ENCODE measurements around the gene TRIO.

The TRIO gene

DNA sequence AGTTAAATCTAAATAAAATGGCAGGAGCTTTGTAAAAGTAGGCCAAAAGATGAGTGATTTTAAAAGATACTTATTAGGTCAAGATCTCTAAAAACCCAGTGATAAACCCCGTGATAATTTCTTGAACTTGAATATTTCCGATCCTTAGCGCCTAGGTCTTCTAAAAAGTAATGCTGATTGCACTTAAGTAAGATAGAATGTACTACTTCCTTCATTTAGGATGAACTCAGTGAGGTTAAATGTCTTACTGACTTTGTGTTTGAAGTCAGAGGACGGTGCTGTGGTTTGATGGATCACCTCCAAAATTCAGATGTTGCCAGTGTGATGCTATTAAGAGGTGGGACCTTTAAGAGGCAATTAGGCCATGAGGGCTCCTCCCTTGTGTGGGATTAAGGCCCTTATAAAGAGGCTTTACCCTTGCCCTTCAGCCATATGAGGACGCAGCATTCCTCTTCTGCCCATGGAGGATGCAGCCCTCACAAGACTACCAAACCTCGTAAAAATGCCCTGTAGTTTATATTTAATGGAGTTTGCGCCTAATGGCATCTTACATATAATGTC is 130.1 kb downstream of the TRIO start:
- no peak for DNase-seq

DNA sequence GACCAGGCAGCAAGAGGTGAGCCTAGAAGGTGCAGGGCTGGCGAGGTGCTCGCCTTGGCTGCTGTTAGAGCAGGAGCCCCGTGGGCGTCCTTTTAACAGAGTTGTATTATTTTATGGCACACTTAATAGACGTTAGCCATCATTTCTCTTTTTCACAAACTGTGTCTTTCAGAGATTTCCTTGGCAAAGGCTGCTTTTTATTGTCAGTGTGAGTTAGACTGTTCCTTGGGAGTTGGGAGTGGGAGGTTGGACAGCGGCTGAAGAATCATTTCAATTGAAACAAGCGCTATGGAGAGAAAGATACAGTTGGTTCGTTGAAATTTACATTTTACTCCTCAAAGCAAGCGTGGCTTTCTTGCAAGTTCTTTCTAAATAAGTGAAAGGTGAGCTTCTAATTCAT is 133.2 kb downstream of the TRIO start:
- DNase-seq, result no peak

GRCh38 chr5:14277385-14278320 is 134.5 kb downstream of the TRIO start:
- DNase-seq, result no peak

GRCh38 chr5:14280294-14280854 is 137.2 kb downstream of the TRIO start:
- no peak for DNase-seq

- DNase-seq, result no peak
These were observed 138.6 kb downstream of the TRIO start for GRCh38 chr5:14281746-14282181.

DNA sequence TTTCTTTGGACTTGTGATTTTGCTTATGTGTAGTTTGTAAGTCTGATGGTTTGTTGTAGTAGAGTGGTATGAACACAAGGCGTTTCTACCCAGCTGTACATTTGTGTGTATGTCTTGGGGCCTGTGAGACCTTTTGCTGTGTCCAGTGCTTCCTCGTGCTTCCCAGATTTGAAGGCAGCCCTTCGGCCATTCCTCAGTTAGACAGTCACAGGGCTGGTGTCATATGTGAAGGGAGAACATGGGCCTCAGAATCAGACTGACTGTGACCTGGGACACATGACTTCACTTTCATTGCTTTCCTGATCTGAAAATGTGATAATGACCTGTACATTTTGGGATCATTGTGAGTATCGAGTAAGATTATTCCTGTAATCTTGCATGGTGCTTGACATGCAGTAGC is 140.0 kb downstream of the TRIO start:
- DNase-seq, result no peak

GRCh38 chr5:14284392-14285148 is 141.4 kb downstream of the TRIO start:
- no peak for DNase-seq

DNA sequence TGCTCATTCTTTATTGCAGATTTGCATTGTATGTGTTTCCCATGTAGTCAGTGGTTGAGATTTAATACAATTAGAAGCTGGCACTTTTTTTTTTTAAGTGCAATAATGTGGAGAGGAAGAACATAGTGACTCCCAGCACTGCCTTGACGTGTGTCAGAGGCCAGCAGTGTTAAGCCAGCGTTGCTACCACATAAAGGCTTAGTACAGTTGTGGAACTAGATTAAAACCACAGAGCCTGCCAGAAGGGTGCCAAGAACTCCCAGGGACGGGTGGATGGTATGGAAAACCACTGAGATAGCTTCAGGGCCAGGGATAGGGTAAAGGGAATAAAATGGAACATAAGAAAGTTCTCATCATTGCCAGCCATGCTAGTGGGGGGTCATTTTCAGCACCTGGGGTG is 142.9 kb downstream of the TRIO start:
- DNase-seq, result no peak

DNA sequence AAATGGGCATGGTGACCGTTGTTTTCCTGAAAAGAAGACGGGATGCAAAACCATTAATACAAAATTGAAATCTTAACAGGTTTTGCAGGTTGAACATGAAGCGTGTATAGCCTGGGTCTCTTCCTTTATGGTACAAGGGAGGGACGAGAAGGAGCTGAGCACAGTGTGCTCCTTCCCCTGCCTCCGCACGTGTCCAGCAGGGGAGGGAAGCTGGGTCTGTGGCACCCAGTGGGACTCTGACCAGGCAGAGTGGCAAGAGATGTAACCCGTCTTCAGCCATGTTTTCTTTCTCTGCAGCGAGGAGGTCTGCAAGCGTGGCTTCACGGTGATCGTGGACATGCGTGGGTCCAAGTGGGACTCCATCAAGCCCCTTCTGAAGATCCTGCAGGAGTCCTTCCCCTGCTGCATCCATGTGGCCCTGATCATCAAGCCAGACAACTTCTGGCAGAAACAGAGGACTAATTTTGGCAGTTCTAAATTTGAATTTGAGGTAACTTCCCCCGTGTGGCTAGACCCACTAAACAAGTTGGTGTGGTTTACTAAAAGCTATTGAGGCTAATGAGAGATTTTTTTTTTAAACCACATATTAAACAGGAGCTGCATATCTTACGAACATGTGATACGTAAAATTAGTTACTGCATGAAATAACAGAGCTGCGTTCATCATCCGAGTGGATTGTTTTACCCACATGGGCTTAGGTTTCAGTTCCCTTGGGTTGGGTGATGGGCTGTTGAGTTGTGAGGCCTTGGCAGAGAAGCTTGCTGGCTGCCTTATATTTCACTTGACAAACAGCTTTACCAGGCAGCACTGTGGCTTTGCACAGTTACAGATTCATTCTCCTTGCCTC is 143.7 kb downstream of the TRIO start:
- no peak for DNase-seq

DNA sequence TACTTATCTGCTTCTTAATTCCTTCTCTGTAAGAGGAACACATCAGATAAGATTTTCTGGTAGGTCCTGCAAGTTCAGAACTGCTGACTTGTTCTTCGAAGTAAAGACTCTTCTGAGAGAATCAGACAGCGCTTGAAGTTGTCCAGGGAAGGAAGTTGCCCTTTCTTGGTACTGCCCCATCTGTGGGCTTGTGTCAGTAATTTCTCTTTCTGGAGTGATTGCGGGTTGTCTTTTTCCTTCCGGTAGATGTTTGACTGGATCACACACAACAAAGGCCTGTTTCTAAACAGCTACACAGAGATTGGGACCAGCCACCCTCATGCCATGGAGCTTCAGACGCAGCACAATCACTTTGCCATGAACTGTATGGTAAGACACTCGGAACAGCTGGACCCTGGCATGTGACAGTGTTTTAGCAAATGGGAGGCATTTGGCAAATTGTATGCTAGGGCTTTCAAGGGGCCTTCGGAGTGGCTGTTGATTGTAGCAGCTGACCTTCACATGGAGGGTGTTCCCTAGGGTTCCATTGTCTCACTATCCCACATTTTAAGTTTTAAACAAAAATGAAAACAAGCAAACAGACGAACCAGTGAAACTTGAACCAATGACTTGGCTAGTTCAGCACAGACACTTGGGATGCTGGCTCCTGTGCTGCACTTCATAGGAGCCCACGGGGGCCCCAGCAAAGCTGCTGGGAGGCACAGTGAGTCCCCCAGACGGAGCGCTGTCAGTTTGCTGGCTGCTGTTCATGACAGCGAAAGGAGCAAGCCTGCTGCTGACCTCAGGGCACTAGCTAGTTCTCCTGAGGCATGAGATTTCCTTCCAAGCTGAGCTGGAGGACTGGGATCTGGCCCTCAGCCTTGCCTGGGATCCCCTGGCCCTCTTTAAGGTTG is 149.9 kb downstream of the TRIO start:
- DNase-seq, result no peak

GRCh38 chr5:14295610-14296009 is 152.5 kb downstream of the TRIO start:
- DNase-seq, result no peak

GRCh38 chr5:14296533-14297331 is 153.6 kb downstream of the TRIO start:
- DNase-seq, result peak; percentile 36 to 83

- DNase-seq, result no peak
These were observed 154.6 kb downstream of the TRIO start for GRCh38 chr5:14297697-14298096.

DNA sequence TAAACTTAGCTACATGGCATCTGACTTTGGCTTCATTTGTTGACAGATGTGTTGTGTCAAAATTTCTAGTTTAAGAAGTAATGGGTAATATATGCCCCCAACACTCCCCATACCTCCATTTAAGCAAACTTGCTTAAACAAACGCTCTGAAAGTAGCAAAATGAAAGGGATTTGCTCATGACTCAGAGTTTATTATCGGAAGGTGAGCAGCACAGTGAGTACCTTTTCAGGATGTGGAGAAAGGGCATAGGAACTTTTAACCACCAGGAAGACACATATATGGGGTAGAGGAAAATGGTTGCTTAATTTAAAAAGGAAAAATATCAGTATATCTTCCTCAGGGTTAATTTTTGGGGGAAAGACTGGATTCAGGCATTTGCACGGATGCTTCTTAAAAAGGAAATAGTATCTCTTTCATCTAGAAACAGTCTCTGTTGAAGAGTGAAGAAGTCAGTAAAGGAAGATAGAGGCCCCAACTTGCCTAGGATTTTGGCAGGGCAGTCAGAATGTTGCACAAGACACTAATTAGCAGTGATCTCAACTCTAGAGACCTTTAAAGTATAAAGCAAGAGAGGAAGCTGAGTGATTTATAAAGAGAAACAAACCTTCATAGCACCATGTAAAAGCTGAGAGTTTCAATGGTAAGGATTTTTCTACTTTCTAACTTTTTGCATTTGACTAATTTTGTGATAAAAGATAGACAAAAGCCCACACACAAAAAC is 155.1 kb downstream of the TRIO start:
- no peak for DNase-seq

DNA sequence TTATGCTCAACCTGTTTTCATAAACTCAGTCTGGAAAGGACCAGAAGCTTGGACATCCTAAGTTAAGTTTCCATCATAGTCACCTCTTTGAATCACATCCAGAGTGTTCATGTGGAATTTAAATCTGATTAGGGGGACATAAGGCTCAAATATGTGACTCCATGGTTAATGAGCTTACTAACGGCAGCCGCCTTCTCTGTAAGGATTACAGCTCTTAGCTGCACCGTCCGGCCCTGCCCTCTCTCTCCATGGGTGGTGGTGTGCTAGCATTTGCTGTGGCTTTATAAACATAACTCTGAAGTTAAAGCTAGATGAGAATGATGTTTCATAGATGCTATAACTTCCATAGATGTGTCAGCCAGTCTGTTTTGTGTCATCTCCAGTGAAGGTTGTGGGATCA is 156.5 kb downstream of the TRIO start:
- DNase-seq, result no peak

DNA sequence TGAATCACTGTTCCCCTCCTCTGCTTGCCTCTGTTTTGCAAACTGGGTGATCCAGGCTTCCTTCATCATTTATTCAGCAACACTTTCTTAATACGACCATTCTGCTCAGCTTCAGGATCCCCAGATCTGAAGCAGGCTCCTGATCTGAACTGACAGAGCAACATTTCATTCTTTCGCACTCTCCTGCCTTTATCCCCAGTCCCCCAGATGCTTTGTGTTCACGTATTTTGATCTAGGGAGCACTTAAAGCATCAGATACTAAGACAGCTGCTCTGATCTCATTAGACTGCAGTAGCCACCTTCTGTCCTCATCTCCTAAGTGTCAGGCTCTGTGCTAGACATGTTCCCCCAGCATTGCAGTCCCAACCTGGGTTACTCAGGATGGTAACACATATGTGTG is 158.0 kb downstream of the TRIO start:
- no peak for DNase-seq

GRCh38 chr5:14302330-14302729 is 159.2 kb downstream of the TRIO start:
- no peak for DNase-seq

DNA sequence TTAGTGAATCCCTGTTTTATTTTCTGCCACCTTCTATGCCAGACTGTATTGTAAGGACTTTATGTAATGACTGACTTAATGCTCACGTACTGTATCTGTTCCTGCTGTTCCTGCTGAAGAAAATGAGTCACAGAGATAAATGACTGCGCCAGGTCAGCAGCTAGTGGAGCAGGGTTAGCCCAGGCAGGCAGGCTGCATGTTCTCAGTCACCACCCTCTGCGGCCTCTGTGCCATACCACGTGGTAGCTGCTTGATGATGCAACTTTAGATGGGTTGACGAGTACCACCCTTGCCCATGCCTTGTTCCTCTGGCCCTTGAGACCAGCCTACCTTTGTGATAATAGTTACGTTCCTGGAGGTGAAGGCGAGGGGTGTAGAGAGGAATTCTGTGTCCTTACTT is 161.9 kb downstream of the TRIO start:
- DNase-seq, result no peak

- DNase-seq, result no peak
These were observed 163.2 kb downstream of the TRIO start for GRCh38 chr5:14306329-14306815.

Data from cerebellar nuclear complex (tissue), 1 donor.